IPS-20b (cell line): Measurements from ENCODE around the gene DHRS4.
A peak's percentile ranks its signal among the peaks of the same experiment; 100 is the strongest.
"Not testable (repeated sequence)": the region's sequence is repeated elsewhere in the genome, so short reads cannot be mapped to it uniquely, and the experiment has no call there.

Source experiments
- H3K27ac ChIP-seq: one replicate; pipeline ENCODE4 v1.5.1; 2013; ENCODE audit warnings: low read length
- H3K27me3 ChIP-seq: 2 replicates; pipeline ENCODE4 v1.6.1; 2013; ENCODE audit warnings: mild to moderate bottlenecking, low read length, inconsistent platforms; ENCODE audit not compliant: insufficient read depth
- H3K36me3 ChIP-seq: 2 replicates; pipeline ENCODE4 v1.6.1; 2013; ENCODE audit warnings: low read depth, mild to moderate bottlenecking, inconsistent platforms, low read length, moderate library complexity; ENCODE audit not compliant: insufficient read depth
- H3K4me1 ChIP-seq: 2 replicates; pipeline ENCODE4 v1.6.1; 2013; ENCODE audit warnings: mild to moderate bottlenecking, control low read depth, inconsistent platforms, low read length, moderate library complexity; ENCODE audit not compliant: insufficient read depth
- H3K4me3 ChIP-seq: 2 replicates; pipeline ENCODE4 v1.5.1; 2013; ENCODE audit warnings: mild to moderate bottlenecking, low read length, inconsistent platforms
- H3K9ac ChIP-seq: 2 replicates; pipeline ENCODE4 v1.6.1; 2013; ENCODE audit warnings: low read depth, mild to moderate bottlenecking, inconsistent platforms, low read length, moderate library complexity
- H3K9me3 ChIP-seq: 2 replicates; pipeline ENCODE4 v1.6.1; 2013; ENCODE audit warnings: mild to moderate bottlenecking, low read depth, low read length, inconsistent platforms; ENCODE audit not compliant: insufficient read depth

DHRS4 gene

DNA sequence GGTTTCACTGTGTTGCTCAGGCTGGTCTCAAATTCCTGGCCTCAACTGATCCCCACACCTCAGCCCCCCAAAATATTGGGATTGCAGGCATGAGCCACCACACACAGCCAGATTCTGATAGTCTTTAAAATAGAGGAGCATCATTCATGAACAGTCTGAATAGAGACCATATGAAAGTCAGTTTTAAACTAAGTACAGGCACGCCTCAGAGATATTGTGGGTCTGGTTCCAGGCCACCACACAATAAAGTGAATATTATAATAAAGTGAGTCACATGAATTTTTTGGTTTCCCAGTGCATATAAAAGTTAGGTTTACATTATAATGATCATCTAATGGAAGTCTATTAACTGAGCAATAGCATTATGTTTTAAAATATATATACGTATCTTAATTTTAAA, 8.1 kb downstream of the DHRS4 start:
- not testable (repeated sequence) for H3K9me3 ChIP-seq, H3K4me3 ChIP-seq, H3K36me3 ChIP-seq, H3K27me3 ChIP-seq, H3K27ac ChIP-seq, H3K9ac ChIP-seq, H3K4me1 ChIP-seq

GRCh38 chr14:23969130-23969480, 15.5 kb downstream of the DHRS4 start:
- not testable (repeated sequence) for H3K27me3 ChIP-seq, H3K9ac ChIP-seq, H3K4me3 ChIP-seq

DNA sequence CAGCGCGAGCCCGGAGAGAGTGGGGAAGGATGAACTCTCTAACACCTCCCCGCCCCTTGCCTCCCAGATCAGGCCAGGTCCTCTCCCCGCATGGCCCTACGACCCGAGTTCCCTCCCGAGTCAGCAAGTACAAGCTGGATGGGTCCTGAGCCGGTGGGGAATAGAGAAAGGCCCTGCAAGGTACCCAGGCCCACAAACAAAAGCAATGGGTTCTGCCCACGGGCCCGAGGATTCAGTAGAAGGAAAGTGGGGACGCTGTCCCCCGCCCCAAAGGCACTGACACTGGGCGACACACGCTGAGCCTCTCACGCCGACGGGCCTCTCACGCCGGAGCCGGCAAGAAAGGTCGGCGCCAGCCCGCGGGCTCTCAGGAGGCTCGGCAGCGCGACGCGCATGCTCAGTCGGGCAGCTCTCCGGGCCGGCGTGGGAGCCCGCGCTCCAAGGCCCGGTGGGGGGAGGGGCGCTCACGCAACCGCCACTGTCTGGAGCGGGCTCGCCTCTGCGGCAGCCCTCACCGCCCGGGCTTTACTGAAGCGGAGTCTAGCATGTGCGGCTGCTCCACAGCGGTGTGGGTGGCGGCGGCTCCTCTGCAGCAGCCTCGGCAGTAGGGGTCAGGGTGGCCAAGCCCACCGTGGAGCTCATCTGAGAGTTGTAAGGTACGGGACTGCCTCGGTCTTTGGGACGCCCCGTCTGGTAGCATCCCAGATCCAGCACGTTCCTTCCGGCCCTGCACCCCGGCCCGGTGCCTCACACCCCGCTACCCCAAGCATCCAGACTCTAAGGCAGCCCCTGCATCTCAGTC, 16.1 kb downstream of the DHRS4 start:
- not testable (repeated sequence) for H3K27me3 ChIP-seq, H3K9ac ChIP-seq, H3K4me3 ChIP-seq, H3K9me3 ChIP-seq, H3K4me1 ChIP-seq, H3K36me3 ChIP-seq, H3K27ac ChIP-seq

More at GRCh38 chr14:23969130-23969480, 15.5 kb downstream of the DHRS4 start:
- not testable (repeated sequence) for H3K9me3 ChIP-seq, H3K27ac ChIP-seq, H3K4me1 ChIP-seq, H3K36me3 ChIP-seq

GRCh38 chr14:23970283-23970659, 16.7 kb downstream of the DHRS4 start:
- H3K36me3 ChIP-seq, H3K4me3 ChIP-seq: not testable (repeated sequence)

DNA sequence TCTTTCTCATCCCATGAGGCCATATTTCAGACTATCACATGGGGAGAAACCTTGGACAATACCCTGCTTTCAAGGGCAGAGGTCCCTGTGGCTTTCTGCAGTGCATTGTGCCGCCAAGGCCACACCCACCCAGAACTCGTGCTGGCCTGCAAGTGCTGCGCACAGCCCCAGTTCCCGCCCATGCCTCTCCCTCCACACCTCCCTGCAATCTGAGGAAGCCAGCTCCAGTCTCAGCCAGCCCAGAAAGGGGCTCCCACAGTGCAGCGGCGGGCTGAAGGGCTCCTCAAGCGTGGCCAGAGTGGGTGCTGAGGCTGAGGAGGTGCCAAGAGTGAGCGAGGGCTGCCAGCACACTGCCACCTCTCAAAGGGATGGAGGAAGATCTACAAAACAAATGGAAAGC, 19.6 kb downstream of the DHRS4 start:
- not testable (repeated sequence) for H3K9ac ChIP-seq, H3K27me3 ChIP-seq, H3K4me1 ChIP-seq, H3K4me3 ChIP-seq, H3K36me3 ChIP-seq, H3K9me3 ChIP-seq, H3K27ac ChIP-seq

More at GRCh38 chr14:23970283-23970659, 16.7 kb downstream of the DHRS4 start:
- H3K9me3 ChIP-seq, H3K27ac ChIP-seq, H3K4me1 ChIP-seq, H3K9ac ChIP-seq, H3K27me3 ChIP-seq: not testable (repeated sequence)

GRCh38 chr14:23974041-23974440, 20.5 kb downstream of the DHRS4 start:
- not testable (repeated sequence) for H3K27me3 ChIP-seq, H3K27ac ChIP-seq, H3K4me3 ChIP-seq, H3K9me3 ChIP-seq, H3K4me1 ChIP-seq, H3K9ac ChIP-seq, H3K36me3 ChIP-seq

DNA sequence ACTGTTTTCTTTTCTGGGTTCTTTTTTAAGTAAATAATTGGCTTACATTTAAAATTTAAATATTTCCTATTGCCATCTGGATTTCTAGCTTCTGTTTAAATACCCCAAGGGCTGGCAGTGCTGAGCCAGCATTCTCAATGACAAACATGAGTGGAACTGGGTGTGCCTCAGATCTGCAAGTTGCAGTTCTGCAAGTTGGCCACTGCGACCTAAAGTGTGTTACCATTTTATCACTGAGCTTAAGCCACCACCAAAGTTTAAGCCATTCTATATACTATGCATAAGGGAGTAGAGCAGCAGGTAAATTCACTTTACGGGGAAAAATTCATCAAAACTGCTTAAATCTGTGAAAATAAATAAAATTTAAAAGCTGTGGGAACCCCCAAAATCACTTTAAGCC, 23.6 kb downstream of the DHRS4 start:
- not testable (repeated sequence) for H3K9me3 ChIP-seq, H3K9ac ChIP-seq, H3K36me3 ChIP-seq, H3K4me1 ChIP-seq, H3K4me3 ChIP-seq, H3K27ac ChIP-seq, H3K27me3 ChIP-seq

- not testable (repeated sequence) for H3K9me3 ChIP-seq, H3K36me3 ChIP-seq, H3K4me3 ChIP-seq, H3K27me3 ChIP-seq, H3K27ac ChIP-seq, H3K9ac ChIP-seq, H3K4me1 ChIP-seq
Measured at GRCh38 chr14:23981951-23982813, 28.6 kb downstream of the DHRS4 start.

- Histone ChIP-seq H3K4me3 (no peak overlapping the region), H3K27ac (no peak overlapping the region), H3K9me3 (no peaks in the 10 kb centered on the region), H3K36me3 (no peaks in the 10 kb centered on the region), H3K9ac (no peak overlapping the region), H3K27me3 (no peaks in the 10 kb centered on the region), H3K4me1 (peaks cover 2% of the 10 kb centered on the region; the same call in 1 of the 2 replicates)
Measured at GRCh38 chr14:23984891-23985602, 31.5 kb downstream of the DHRS4 start.

DNA sequence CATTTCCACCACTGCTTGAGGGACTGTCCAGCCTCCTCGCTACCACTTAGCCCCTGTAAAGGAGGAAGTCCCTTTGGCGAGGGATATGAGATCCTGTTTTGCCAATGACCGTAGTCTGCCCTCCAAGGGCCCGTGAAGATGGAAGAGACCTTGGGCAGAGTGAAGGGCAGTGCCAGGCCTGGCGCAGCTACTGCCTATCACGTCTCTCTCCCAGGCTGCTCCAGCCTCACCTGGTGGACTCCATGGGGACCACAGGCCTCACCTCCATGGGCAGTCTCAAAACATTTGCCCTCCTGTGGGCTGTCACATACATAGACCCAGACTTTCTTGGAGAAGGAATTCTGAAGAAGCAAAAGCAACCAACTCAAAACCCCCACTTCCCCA, 34.6 kb downstream of the DHRS4 start:
- H3K9me3 ChIP-seq, H3K9ac ChIP-seq, H3K36me3 ChIP-seq, H3K4me1 ChIP-seq, H3K27ac ChIP-seq, H3K27me3 ChIP-seq: not testable (repeated sequence)
- H3K4me3 ChIP-seq = peak overlapping the region; percentile 62; the same call in 1 of the 2 replicates

DNA sequence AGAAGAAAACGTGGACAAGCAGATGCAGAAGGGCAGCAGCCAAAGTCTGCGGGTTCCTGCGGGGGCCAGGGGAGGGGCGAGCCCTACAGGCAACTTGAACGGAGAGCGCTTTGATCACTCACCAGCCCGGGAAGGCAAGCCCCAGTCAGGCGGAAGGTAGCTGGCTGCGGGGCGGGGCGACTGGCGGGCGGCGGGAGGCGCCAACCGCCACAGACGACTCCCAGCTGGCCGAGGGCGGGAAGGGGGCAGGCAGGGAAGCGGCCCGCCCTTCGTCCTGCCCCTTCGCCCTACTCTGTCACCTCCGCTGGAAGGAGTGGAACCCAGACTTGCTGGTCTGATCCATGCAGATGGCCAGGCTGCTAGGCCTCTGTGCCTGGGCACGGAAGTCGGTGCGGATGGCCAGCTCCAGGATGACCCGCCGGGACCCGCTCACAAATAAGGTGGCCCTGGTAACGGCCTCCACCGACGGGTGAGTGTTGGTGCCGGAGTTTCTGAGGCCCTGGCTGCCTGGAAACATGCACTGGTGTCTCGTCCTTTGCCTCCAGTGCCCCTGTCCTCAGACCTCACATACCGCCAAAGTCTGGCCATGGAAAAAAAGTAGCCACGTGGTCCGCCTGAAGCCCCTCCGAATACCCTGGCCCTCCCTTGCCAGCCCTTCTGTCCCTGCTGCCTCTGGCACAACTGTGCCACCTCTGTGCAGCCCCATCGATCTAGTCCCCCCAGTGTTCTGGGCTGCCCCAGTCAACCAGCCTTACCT, 35.2 kb downstream of the DHRS4 start, which contains the start of gene DHRS4L2:
DHRS4L2 (plus strand) TSS at position 323 of the 757 bp plus-strand sequence; CDS start at position 342, 19 bp downstream.
- H3K27me3 ChIP-seq = not testable (repeated sequence)
- peak within 1 kb of the TSS; percentile 62 for H3K4me3 ChIP-seq
- H3K9ac ChIP-seq = peak within 1 kb of the TSS; percentile 59; the same call in 1 of the 2 replicates

More for the DNA sequence above, 35.2 kb downstream of the DHRS4 start, which contains the start of gene DHRS4L2:
- H3K27ac ChIP-seq, H3K4me1 ChIP-seq, H3K9me3 ChIP-seq, H3K36me3 ChIP-seq: not testable (repeated sequence)
